Neural crest cell (in vitro differentiated cells): ENCODE data around the gene TP53BP2. TPM values are rescaled to one million over a fixed set of nuclear protein-coding genes. Genes with fewer than 3 reads are reported as not detected.
A peak's percentile ranks its signal among the peaks of the same experiment; 100 is the strongest.
"Not testable (repeated sequence)": the region's sequence is repeated elsewhere in the genome, so short reads cannot be mapped to it uniquely, and the experiment has no call there.

Experiments
- DNase-seq: peaks from one replicate; pipeline ENCODE4 v3.0.0; 2021; ENCODE audit warnings: low read depth, mixed read lengths, low spot score
- H3K27ac Mint-ChIP-seq: one replicate; pipeline ENCODE4 v1.8.0; 2021; ENCODE audit warnings: mild to moderate bottlenecking, mixed read lengths; ENCODE audit not compliant: unreplicated experiment
- H3K27me3 Mint-ChIP-seq: 2 replicates; pipeline ENCODE4 v1.8.0; 2021; ENCODE audit warnings: low read depth, mild to moderate bottlenecking, mixed read lengths
- H3K36me3 Mint-ChIP-seq: 2 replicates; pipeline ENCODE4 v1.8.0; 2021; ENCODE audit warnings: low read depth, mild to moderate bottlenecking, mixed read lengths
- H3K4me1 Mint-ChIP-seq: 2 replicates; pipeline ENCODE4 v1.8.0; 2021; ENCODE audit warnings: mixed read lengths
- H3K4me3 Mint-ChIP-seq: one replicate; pipeline ENCODE4 v1.8.0; 2021; ENCODE audit warnings: mild to moderate bottlenecking, mixed read lengths
- H3K9me3 Mint-ChIP-seq: 2 replicates; pipeline ENCODE4 v1.8.0; 2021; ENCODE audit warnings: mixed read lengths
- CTCF ChIP-seq: fragments of 200-600 bp; sonication (generic); conservative IDR thresholded peaks from 2 replicates; pipeline ENCODE4 v1.5.0; 2021; ENCODE audit warnings: antibody characterized with exemption, mild to moderate bottlenecking
- total RNA-seq: library from RNA; stranded (reverse); gene quantifications from 2 replicates; pipeline ENCODE4 v1.2.1, GENCODE V29; 2021

TP53BP2 gene
- total RNA-seq, 1 donor from 2014 or later, result 61.5 TPM

DNA sequence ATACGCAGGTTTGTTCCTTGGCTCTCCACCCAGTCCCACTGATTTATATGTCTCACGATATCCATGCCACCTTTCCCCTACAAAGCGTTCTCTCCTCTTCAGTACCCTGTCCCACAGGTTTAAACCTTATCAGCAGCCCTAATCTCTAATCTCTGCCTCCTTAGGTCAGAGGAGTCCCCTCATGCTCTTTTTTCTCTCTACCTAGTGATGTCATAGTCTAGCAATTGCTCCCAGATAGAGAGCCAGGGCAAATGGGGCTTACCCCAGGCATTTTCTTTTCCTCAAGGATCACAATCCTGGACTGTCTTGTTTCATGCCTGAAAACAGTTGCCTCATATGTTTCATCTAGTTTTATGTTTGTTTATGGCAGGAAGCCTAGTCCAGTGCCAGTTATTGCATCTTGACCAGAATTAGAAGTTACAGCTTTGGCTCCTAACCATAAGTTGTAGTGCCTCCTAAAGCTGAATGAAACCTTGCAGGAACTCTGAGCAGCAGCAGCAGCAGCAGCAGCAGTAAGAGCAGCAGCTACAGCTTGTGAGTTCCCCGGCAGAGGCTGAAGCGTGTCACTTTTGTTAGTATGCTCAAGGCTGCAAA lies 26.7 kb upstream of the TP53BP2 start:
- H3K27ac Mint-ChIP-seq, result no peak overlapping the region
- DNase-seq, result no peak
- no peaks in the 10 kb centered on the region for H3K4me1 Mint-ChIP-seq
- TF ChIP-seq CTCF, result no peak
- no peak overlapping the region for H3K4me3 Mint-ChIP-seq
- H3K36me3 Mint-ChIP-seq, result no peaks in the 10 kb centered on the region
- H3K27me3 Mint-ChIP-seq, result peaks cover 4% of the 10 kb centered on the region
- H3K9me3 Mint-ChIP-seq, result peaks cover 8% of the 10 kb centered on the region

DNA sequence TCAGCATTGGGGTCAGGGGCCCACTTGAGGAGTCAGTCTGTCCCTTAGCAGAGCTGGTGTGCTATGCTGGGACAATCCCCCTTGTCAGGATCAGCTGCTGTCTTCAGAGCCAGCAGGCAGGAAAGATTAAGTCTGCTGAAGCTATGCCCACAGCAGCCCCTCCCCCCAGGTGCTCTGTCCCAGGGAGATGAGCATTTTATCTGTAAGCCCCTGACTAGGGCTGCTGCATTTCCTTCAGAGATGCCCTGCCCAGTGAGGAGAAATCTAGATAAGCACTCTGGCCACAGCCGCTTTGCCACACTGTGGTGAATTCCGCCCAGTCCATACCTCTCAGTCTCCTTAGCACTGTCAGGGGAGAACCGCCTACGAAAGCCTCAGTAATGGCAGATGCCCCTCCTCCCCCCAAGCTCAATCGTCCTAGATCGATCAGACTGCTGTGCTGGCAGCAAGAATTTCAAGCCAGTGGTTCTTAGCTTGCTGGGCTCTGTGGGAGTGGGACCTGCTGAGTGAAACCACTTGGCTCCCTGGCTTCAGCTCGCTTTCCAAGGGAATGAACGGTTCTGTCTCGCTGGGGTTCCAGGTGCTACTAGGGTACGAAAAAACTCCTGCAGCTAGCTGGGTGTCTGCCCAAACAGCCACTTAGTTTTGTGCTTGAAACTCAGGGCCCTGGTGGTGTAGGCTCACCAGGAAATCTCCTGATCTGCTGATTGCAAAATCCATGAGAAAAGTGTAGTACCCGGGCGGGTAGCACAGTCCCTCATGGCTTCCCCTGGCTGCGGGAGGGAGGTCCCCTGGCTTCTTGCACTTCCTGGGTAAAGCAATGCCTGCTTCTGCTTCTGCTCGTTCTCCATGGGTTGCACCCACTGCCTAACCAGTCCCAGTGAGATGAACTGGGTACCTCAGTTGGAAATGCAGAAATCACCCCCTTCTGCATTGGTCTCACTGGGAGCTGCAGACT lies 25.1 kb upstream of the TP53BP2 start:
- H3K27me3 Mint-ChIP-seq, result peaks cover 4% of the 10 kb centered on the region
- H3K4me3 Mint-ChIP-seq, result no peak overlapping the region
- H3K4me1 Mint-ChIP-seq, result no peaks in the 10 kb centered on the region
- TF ChIP-seq CTCF, result no peak
- no peak for DNase-seq
- H3K36me3 Mint-ChIP-seq, result no peaks in the 10 kb centered on the region
- H3K27ac Mint-ChIP-seq, result peak overlapping the region; percentile 36
- H3K9me3 Mint-ChIP-seq, result peaks cover 8% of the 10 kb centered on the region

DNA sequence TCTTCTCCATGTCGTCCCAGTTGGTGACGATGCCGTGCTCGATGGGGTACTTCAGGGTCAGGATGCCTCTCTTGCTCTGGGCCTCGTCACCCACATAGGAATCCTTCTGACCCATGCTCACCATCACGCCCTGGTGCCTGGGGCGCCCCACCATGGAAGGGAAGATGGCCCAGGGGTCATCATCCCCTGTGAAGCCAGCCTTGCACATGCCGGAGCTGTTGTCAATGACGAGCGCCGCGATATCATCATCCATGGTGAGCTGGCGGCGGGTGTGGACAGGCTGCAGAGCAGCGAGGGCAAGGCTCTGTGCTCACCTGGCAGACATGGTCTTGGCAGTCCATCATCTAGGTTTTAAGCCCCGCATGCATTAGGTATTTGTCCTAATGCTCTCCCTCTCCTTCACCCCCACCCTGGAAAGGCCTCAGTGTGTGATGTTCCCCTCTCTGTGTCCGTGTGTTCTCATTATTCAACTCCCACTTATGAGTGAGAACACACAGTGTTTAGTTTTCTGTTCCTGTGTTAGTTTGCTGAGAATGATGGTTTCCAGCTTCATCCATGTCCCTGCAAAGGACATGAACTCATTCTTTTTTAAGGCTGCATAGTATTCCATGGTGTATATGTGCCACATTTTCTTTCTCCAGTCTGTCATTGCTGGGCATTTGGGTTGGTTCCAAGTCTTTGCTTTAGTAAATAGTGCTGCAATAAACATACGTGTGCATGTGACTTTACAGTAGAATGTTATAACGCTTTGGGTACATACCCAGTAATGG lies 19.0 kb upstream of the TP53BP2 start:
- H3K27ac Mint-ChIP-seq, H3K4me1 Mint-ChIP-seq, H3K36me3 Mint-ChIP-seq, DNase-seq, H3K4me3 Mint-ChIP-seq, H3K9me3 Mint-ChIP-seq: not testable (repeated sequence)
- peaks cover 13% of the 10 kb centered on the region for H3K27me3 Mint-ChIP-seq

DNA sequence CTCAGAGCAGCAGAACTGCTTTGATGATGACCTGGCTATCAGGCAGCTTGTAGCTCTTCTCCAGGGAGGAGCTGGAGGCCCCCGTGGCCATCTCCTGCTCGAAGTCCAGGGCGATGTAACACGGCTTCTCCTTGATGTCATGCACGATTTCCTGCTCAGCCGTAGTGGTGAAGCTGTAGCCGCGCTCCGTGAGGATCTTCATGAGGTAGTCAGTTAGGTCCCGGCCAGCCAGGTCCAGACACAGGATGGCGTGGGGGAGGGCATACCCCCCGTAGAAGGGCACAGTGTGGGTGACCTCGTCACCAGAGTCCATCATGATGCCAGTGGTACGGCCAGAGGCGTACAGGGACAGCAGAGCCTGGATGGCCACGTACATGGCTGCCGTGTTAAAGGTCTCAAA lies 18.3 kb upstream of the TP53BP2 start:
- H3K4me1 Mint-ChIP-seq, result no peaks in the 10 kb centered on the region
- no peak overlapping the region for H3K4me3 Mint-ChIP-seq
- no peaks in the 10 kb centered on the region for H3K36me3 Mint-ChIP-seq
- TF ChIP-seq CTCF, result no peak
- H3K27ac Mint-ChIP-seq, result no peak overlapping the region
- no peak for DNase-seq
- peaks cover 9% of the 10 kb centered on the region for H3K9me3 Mint-ChIP-seq
- H3K27me3 Mint-ChIP-seq, result peaks cover 13% of the 10 kb centered on the region

- peaks cover 4% of the 10 kb centered on the region for H3K9me3 Mint-ChIP-seq
- no peak for DNase-seq
- H3K27ac Mint-ChIP-seq, result no peak overlapping the region
- no peak for TF ChIP-seq CTCF
- H3K27me3 Mint-ChIP-seq, result peaks cover 9% of the 10 kb centered on the region
- H3K36me3 Mint-ChIP-seq, result no peaks in the 10 kb centered on the region
- H3K4me1 Mint-ChIP-seq, result no peaks in the 10 kb centered on the region
- H3K4me3 Mint-ChIP-seq, result no peak overlapping the region
Observed at GRCh38 chr1:223861904-223862303, 16.2 kb upstream of the TP53BP2 start.
